ENCODE measurements around the gene HEATR3. TPM values are rescaled to one million over a fixed set of nuclear protein-coding genes. Genes with fewer than 3 reads are reported as not detected.

Gene HEATR3
- total and polyA plus RNA-seq, 2 of the 13 experiments (the other 11 are each of a cell fraction or from before 2014, with no cell fraction given), result 22.4 to 52.4 TPM

GRCh38 chr16:50066482-50067289 is 916 bp downstream of the HEATR3 start (continued):
- TF ChIP-seq CREM (IDR thresholded peaks at IDR 0.05) (no peak), CREM (CRISPR knock-in tag; IDR thresholded peaks at IDR 0.05) (0 out of 2 replicates have a peak, but pooled peaks have one; percentile 13), ZBTB46 (CRISPR knock-in tag; IDR thresholded peaks at IDR 0.05; ENCODE audit: borderline replicate concordance) (0 out of 2 replicates have a peak, but pooled peaks have one; percentile 19), ZNF460 (CRISPR knock-in tag; IDR thresholded peaks at IDR 0.05; ENCODE audit: borderline replicate concordance) (peak; percentile 42; the same call in 1 of the 2 replicates), ZSCAN12 (CRISPR knock-in tag; IDR thresholded peaks at IDR 0.05) (0 out of 2 replicates have a peak, but pooled peaks have one; percentile 44), HOXD1 (CRISPR knock-in tag; IDR thresholded peaks at IDR 0.05) (peak; percentile 10; the same call in 1 of the 2 replicates), ZKSCAN5 (CRISPR knock-in tag; IDR thresholded peaks at IDR 0.05) (0 out of 2 replicates have a peak, but pooled peaks have one; percentile 27), SMARCC2 (IDR thresholded peaks at IDR 0.05) (no peak), THAP7 (CRISPR knock-in tag; IDR thresholded peaks at IDR 0.05) (peak; percentile 87; the same call in 1 of the 2 replicates), HES4 (CRISPR knock-in tag; IDR thresholded peaks at IDR 0.05; ENCODE audit: borderline replicate concordance) (peak; percentile 22; the same call in 1 of the 2 replicates), ZSCAN31 (CRISPR knock-in tag; IDR thresholded peaks at IDR 0.05; ENCODE audit: low read depth) (0 out of 2 replicates have a peak, but pooled peaks have one; percentile 33), DMTF1 (CRISPR knock-in tag; IDR thresholded peaks at IDR 0.05) (0 out of 2 replicates have a peak, but pooled peaks have one; percentile 12), GATA4 (IDR thresholded peaks at IDR 0.05; ENCODE audit: borderline replicate concordance, low read depth) (no peak), ZNF574 (CRISPR knock-in tag; IDR thresholded peaks at IDR 0.05) (peak; percentile 47; the same call in 1 of the 2 replicates), ZNF337 (CRISPR knock-in tag; IDR thresholded peaks at IDR 0.05; ENCODE audit: borderline replicate concordance, low read depth) (0 out of 2 replicates have a peak, but pooled peaks have one; percentile 6), IRF2 (CRISPR knock-in tag; IDR thresholded peaks at IDR 0.05) (no peak), ZNF614 (CRISPR knock-in tag; IDR thresholded peaks at IDR 0.05; ENCODE audit: borderline replicate concordance) (0 out of 2 replicates have a peak, but pooled peaks have one; percentile 9), TEAD3 (CRISPR knock-in tag; optimal IDR thresholded peaks at IDR 0.05; ENCODE audit: borderline replicate concordance) (peak; percentile 22), AGO2 (optimal IDR thresholded peaks at IDR 0.05; ENCODE audit: low read depth, low read length) (peak; percentile 1), ZNF230 (CRISPR knock-in tag; IDR thresholded peaks at IDR 0.05) (0 out of 2 replicates have a peak, but pooled peaks have one; percentile 64)

Measured in HepG2 (cell line).